ENCODE data around the gene AIFM3.
"Not testable (repeated sequence)": the region's sequence is repeated elsewhere in the genome, so short reads cannot be mapped to it uniquely, and the experiment has no call there.

AIFM3 gene

DNA sequence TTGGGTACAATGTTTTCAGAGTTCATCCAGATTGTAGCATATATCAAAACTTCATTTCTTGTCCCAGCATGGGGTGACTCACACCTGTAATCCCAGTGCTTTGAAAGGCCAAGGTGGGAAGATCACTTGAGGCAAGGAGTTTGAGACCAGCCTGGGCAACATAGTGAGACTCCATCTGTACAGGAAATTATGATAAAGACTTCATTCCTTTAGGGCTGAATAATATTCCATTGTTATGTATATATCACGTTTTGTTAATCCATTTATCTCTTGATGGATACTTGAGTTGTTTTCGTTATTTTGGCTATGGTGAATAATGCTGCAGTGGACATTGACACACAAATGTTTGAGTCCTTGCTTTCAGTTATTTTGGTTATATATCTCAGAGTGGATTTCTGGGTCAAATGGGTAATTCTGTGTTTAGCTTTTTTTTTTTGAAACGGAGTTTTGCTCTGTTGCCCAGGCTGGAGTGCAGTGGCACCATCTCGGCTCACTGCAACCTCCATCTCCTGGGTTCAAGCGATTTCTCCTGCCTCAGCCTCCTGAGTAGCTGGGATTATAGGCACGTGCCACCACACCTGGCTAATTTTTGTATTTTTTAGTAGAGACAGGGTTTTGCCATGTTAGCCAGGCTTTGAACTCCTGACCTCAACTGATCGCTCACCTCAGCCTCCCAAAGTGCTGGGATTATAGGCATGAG lies 24.7 kb upstream of the AIFM3 start:
- not testable (repeated sequence) for DNase-seq

DNA sequence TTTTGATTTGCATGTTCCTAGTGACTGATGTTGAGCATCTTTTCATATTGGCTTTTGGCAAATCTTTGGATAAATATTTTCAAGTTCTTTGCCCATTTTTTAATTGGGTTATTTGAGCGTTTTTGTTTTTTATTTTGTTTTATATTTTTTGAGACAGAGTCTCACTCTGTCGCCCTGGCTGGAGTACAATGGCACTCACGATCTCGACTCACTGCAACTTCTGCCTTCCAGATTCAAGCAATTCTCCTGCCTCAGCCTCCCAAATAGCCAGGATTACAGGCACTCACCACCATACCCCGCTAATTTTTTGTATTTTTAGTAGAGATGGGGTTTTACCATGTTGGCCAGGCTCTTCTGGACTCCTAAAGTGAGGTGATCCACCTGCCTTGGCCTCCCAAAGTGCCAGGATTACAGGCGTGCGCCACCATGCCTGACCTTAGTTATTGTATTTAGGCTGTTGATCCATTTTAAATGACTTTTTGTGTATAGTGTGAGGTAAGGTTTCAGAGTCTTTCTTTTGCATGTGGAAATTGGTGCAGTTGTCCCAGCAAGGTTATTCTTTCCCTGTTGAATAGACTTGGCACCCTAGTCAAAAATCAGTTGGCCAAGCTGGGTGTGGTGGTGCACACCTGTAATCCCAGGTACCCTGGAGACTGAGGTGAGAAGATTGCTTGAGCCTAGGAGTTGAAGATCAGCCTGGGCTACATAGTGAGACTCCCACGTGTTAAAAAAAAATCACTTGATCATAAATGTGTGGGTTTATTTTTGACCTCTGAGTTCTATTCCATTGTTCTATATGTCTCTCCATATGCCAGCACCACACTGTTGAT lies 23.7 kb upstream of the AIFM3 start:
- DNase-seq, result no peak

DNA sequence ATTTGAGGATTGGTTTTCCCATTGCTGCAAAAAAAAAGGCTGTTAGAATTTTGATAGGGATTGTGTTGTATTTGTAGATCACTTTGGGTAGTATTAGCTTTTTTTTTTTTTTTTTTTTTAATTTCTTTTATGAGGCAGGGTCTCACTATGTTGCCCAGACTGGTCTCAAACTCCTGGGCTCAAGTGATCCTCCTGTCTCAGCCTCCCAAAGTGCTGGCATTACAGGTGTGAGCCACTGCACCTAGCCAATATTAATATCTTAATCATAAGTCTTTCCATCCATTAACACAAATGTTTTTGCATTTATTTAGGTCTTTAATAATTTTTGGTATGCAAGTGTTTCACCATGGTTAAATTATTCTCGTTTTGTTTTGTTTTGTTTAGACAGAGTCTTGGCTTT lies 23.0 kb upstream of the AIFM3 start:
- no peak for DNase-seq

DNA sequence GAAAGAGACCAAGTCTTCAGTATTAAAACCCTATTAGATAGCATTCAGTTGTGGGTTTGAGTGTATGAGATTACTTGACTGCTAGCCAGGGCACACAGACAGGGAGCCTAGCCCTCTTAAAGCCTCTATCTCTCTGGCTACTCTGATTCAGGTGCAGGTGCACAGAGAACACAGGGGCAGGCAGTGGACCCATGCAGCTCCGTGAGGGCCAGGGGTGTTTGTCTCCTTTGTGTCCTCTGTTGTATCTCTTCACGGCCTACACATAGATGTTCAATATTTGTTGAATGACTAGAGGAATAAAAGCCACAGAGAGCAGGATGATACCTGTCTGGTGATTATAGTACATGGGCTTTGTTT lies 21.5 kb upstream of the AIFM3 start:
- no peak for DNase-seq

DNA sequence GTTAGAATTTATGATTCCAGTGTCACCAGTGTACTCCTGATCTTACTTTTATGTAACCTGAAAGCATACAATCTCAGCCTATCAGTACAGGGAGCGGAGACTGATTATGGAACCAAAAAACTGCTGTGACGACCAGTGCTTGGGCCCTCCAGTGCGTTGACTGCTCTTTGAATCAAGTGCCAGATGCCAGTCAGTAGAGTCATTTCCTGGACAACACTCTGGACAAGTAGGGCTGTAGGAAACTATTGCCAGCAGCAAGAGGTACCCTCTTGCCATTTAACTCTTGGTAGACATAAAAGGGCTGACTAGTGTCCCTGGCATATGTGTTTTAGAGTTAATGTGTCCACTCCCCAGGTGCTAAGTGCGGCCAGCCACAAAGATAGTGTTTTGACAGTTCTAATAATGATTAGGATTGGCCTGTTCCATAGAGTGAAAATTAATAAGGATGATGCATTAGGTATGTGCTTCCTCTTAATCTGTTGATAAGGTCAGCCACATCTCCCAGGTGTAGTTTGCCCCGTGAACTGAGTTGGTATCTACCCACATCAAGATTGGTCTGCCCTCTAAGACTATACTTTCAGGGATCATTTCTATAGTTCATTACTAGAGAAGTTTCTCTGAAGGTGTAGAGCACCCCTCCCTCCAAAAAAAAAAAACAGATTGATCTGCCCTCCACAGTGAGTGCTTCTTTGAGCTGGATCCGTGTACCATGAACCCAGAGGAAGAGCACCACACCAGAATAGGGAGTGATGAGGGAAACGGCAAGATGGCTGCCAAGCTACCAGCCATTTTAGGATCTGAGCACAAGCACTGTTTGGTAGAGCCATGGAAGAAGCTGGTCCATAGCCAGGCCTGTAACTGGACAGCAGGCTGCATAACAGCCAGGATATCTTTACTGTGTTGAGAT lies 20.7 kb upstream of the AIFM3 start:
- DNase-seq, result no peak

DNA sequence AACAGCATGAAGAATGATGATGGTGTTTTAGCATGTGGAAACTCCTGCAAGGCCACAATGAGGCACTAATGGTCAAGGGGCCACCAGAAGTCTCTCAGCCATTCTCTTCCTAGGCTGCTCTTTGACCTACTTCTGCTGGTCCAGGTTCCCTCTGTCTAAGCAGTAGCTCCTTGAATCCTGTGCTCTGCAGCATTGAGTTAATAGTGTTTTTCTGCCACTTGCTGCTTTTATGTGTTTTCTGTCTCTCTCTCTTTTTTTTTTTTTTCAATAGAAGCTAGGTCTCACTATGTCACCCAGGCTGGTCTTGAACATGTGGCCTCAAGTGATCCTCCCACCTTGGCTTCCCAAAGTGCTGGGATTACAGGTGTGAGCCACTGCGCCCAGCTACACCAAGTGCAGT lies 20.1 kb upstream of the AIFM3 start:
- no peak for DNase-seq

DNA sequence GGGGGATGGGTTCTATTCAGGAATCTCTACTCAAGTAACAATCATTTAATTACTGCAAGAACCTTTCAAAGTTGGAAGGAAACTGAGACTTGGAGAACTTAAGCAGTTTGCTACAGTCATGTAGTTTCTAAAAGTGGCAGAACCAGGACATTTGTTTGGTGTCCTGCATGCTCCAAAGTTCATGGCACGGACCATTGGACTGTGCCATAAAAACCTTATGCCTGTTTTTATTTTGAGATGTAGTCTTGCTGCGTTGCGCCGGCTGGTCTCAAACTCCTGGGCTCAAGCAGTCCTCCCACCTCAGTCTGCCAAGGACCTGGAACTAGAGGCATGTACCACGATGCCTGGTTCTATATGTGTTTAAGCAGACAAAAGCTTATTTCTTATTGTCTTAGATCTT lies 18.6 kb upstream of the AIFM3 start:
- DNase-seq, result no peak

DNA sequence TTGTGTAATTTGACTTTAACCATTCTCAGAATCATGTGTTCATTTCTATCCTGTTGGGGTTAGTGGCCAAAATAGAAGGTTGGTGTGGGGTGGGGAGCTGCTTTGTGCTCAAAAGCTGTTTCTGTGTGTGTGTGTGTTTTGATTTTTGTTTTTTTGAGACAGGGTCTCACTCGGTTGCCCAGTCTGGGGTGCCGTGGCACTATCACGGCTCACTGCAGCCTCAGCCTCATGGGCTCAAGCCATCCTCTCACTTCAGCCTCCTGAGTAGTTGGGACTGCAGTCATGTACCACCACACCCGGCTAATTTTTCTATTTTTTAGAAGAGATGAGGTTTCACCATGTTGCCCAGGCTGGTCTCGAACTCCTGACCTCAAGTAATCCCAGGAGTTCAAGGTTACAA lies 18.1 kb upstream of the AIFM3 start:
- no peak for DNase-seq

DNA sequence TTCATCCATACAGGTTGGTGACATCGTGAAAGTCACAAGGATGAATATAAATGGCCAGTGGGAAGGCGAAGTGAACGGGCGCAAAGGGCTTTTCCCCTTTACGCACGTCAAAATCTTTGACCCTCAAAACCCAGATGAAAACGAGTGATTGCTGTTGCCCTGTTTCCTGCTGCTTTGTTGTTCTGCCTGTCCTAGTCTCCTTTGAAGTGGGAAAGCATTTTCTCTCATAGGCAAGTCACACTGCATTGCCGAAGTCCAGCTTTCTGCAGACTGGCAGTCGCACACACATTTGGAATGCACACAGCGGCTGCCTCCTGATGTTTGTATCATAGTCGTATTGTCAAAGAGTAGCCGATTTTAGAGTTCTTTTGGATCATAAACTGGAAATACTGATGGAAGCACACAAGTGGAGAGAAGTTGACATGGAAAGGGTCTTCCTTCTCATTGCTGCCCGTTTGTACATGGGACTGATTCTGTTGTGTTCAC lies 17.3 kb upstream of the AIFM3 start:
- DNase-seq, result no peak

DNA sequence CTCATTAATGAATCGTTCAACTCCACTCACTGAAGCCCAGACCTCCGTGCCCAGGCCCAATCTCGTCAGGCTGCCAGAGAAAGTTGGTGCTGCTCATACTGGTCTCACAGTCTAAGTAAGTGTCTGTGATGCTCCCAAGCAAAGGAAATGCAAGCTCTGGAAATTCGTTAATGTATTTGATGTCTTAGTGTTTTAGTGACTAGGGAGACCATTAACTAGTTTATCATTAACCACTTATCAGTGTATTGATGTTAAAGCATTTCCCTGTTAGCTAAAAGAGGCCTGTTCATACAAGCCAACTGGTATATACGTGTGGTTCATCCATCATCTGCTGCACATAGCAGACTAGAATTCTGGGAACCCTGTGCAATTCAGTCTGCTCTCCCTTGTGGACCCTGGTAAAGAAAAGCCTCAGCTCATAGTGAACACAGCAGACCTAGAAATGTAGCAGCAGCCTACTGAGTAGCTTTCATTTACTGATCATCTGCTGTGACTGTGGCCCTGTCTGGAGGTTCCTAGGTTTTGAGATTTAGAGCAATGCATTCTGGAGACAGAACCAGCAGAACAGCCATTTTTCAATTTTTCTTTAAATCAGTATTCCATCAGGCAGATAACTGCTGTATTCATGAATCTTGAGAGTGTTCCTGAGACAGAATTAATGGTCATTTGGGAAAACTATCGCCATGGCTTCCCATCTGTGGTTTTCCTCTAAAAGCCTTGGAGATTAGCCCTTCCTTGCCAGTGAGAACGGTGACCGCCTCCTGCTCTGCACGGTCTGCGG lies 15.7 kb upstream of the AIFM3 start:
- DNase-seq, result no peak

DNA sequence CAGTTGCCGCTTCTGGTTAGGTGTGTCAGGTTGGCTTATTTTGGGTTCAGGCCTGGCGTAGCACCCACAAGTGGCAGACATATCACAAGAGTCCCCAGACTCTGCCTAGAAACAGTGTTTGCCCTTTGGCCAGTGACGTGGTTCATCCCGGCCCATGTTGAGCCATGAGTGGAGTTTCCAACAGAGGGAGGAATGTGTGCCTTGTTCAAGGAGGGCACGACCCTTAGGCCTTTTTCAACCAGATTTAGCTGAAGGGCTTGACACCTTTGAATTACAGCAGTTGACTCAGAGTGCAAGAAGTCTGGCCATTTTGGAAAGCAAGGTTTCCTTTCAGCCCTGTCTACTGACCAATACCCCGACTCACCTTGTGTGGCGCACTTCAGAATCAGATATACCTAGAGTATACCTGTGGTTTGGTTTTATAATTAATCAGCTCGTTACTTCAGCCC lies 15.1 kb upstream of the AIFM3 start:
- DNase-seq, result no peak

DNA sequence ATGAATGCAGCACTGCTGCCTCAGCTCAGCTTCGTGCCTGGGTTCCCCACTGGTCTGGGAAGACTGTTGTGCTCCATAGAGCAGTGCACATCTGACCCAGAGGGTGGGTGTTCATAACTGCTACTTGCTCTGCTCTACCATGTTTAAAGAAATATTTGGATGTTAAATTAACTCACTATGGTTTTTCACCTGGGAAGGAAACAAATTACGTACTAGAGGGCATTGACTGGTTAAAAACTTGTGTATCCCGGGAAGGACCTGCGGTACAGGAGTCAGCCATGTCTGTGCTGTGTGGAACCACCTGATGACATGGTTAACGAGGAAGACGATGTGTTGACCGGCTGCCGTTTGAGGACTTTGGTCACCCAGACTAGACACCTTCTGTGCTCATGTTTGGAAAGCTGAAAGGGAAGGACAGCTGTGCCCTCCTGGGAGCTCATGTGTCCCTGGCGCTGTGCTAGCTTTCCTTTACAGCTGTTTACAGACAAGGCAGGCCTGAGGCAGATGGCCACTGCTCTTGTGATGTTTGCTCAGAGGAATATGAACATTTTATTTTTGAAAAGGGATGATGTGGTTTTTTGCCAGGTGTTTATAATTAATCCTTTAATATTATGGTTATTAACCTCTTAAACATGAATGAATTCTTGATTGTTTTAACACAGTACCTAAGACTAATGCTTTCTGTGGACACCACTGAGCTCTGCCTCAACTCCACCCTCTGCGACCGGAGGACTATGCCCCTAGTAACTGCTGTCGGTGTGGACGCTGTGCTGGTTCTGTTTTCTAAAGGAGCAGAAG lies 14.3 kb upstream of the AIFM3 start:
- DNase-seq, result peak; percentile 41

DNA sequence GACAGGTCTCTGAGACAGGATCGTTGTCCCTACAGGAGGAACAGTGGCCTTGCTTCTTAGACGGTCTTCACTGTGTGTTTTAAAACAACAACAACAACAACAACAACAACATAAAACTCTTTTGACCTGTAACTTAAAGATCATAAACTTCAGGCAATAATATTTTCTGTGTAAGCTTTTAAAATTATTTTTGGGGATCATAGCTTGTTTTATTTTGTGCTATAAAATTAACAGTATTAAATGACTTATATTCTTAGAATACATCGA lies 13.8 kb upstream of the AIFM3 start:
- DNase-seq, result no peak

DNA sequence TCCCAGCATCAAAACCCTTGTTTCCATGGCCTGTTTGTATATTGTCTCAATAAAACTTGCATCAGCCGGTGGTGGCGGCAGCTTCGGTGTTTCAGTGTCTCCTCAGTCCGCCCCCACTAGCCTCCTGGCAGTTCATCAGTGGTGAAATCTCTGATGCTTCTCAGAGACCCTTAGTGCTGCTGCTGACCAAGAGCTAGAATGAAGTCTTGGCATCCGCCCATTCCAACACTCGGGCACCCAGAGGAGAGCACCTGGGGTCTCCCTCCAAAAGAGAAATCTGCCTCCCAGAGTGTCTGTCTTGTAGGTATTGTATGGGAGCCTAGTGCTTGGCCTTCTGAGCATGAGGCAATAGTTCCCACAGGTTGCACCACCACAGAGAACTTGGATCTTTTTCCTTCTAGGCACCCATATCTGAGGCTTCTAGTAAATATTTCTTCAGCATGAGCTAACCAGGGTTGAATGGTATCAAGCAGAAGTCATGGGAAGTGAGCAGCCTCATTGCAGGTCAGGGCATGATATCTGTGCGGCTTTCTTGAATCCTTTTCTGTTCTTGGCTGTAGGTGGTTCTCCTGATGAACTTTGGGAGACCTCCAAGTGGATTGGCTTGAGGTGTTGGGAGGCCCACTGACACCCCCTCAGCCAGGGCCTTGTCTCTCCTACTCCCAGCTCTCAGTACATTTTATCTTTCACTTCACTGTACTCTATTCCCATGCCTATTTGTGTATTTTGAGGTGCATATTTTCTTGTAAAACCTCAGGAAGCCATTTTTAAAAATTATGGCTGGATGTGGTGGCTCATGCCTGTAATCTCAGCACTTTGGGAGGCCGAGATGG lies 13.2 kb upstream of the AIFM3 start:
- DNase-seq, result no peak

DNA sequence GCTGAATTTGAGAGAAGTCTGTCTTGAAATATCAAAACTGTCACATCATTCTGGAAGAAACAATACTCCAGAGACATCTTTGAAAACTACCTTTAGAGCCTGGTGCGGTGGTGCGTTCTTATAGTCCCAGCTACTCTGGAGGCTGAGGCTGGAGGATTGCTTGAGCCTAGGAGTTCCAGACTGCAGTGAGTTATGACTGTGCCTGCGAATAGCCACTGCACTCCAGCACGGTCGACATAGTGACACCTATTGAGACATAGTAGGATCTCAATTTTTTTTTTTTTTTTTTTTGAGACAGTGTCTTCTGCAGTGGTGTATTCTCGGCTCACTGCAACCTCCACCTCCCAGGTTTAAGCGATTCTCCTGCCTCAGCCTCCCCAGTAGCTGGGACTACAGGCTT lies 11.5 kb upstream of the AIFM3 start:
- DNase-seq, result no peak

DNA sequence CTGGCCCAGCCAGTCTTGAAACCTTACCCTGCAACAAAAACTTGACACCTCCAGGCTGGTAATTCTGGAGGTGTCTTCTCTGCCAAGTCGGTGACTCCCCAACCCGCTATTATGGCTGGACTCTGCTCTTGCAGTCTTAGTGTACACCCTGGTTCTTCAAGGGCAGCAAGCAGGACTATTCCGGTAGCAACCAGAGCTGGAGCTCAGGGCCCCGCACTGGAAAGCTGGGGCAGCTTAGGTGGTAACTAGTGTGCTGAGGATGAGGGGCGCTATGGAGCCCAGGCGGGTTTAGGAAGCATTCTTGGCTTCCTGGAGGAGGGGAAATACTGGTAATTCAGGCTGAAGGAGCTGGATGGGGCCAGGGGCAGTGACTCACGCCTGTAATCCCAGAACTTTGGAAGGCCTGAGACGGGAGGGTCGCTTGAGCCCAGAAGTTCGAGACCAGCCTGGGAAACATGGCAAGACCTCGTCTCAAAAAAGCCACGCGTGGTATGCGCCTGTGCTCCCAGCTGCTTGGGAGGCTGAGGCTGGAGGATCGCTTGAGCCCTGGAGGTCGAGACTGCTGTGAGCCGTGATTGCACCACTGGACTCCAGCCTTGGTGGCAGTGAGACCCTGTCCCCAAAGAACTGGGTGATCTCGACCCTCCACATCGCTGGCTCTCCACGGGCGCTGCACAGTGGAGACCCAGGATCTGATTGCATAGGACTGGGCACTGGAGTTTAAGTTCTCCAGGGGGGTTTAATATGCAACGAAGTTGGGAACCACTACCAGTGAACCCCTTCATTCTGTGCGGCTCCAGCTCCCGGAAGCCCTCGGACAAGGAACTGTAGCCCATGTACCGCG lies 10.6 kb upstream of the AIFM3 start:
- no peak for DNase-seq

DNA sequence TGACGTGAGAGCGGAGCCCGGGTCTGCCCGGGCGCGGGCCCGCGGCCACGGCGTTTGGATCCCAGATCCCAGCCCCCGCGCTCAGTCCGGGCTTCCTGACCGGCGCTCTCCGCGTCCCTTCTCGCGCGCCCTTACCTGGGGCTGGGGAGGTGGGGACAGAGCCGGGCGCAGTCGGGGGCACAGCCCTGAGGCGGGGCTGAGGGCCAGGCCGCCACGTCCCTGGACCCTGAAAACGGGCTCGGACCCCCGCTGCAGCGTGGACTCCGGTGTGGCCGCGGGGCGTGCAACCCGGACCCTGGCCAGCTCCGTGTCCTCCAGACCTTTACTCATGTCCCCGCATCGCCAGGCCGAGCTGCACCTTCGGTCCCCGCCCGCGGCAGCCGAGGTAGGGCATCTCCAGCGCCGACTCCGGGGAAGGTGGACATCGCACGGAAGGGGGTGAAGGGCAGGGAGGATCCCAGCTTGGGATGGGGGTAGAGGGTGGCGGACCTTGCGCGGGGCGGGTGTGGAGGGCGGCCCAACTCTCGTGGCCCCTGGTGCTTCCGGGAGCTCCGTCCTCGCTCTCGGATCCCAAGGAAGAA lies 9.9 kb upstream of the AIFM3 start:
- DNase-seq, result no peak

DNA sequence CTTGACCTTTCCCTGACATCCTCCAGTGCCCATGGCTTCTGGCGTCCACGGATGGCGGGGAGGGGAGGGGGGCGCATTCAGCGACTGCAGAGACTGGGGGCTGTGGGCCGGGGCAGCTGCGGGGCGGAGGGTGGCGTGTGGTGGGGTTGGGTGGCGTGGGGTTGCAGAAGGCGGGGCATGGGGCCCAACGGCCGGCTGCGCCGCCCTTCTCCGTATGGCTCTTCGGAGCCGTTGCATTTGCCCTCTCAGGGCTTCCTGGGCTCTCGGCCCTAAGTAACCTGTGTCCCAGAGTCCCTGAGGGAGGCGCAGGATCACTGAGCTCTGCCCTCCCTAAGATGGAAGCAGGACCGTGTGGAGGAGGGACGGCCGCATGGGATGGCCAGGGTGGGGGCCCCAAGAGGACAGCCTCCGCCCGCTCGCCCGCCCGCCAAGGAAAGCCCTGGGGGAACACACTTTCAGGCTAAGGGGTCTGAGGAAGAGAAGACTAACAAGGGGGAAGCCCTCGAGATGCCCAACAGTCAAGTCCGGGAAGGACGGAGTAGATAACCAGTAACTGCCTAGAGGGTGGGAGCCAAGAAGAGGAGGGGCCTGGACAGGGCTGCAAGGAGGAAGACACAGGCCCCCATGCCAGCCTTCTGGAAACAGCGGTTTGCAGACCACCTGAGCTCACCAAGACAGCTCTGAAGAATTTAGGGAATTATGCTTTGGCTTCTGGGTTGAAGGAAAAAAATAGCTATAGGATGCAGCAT lies 9.2 kb upstream of the AIFM3 start:
- DNase-seq, result no peak
